ENCODE measurements around the gene ADPRM.

DNA sequence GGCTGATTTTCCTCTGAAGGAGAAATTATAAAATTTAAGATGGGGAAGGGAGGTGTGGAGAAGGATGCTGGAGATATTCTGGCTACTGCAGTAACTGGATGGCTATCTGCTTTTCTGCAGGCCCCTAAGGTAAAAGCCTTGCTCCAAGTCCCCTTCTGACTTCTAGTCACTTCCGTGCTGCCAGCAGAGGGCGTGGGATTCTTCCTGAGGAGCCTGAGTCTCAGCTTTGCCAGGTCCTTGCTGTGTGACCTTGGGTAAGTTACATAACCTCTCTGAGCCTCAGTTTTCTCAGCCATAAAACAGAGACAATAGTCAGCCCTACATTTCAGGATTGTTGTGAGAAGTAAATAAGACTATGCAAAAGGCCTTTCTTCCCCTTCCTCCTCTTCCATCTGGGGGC lies 56.7 kb downstream of the ADPRM start:
- TF ChIP-seq NRF1 (IDR thresholded peaks at IDR 0.05; ENCODE audit: low read depth, low read length) (no peak), FOXJ3 (CRISPR knock-in tag; IDR thresholded peaks at IDR 0.05) (no peak), RAD21 (IDR thresholded peaks at IDR 0.05; ENCODE audit: low read length) (peak; percentile 44), MAX (IDR thresholded peaks at IDR 0.05; ENCODE audit: low read depth) (no peak), FOXM1 (IDR thresholded peaks at IDR 0.05; ENCODE audit: low read depth) (no peak), NFIC (IDR thresholded peaks at IDR 0.05; ENCODE audit: borderline replicate concordance) (no peak), POLR2AphosphoS5 (IDR thresholded peaks at IDR 0.05; ENCODE audit: low read depth, low read length) (no peak), CHD2 (IDR thresholded peaks at IDR 0.05; ENCODE audit: low read length, partially characterized antibody) (no peak), GATA2 (CRISPR knock-in tag; IDR thresholded peaks at IDR 0.05) (no peak)
- TF ChIP-seq, protein P1, sequence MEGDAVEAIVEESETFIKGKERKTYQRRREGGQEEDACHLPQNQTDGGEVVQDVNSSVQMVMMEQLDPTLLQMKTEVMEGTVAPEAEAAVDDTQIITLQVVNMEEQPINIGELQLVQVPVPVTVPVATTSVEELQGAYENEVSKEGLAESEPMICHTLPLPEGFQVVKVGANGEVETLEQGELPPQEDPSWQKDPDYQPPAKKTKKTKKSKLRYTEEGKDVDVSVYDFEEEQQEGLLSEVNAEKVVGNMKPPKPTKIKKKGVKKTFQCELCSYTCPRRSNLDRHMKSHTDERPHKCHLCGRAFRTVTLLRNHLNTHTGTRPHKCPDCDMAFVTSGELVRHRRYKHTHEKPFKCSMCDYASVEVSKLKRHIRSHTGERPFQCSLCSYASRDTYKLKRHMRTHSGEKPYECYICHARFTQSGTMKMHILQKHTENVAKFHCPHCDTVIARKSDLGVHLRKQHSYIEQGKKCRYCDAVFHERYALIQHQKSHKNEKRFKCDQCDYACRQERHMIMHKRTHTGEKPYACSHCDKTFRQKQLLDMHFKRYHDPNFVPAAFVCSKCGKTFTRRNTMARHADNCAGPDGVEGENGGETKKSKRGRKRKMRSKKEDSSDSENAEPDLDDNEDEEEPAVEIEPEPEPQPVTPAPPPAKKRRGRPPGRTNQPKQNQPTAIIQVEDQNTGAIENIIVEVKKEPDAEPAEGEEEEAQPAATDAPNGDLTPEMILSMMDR (IDR thresholded peaks at IDR 0.05): peak; percentile 48
- TF ChIP-seq, protein P2, sequence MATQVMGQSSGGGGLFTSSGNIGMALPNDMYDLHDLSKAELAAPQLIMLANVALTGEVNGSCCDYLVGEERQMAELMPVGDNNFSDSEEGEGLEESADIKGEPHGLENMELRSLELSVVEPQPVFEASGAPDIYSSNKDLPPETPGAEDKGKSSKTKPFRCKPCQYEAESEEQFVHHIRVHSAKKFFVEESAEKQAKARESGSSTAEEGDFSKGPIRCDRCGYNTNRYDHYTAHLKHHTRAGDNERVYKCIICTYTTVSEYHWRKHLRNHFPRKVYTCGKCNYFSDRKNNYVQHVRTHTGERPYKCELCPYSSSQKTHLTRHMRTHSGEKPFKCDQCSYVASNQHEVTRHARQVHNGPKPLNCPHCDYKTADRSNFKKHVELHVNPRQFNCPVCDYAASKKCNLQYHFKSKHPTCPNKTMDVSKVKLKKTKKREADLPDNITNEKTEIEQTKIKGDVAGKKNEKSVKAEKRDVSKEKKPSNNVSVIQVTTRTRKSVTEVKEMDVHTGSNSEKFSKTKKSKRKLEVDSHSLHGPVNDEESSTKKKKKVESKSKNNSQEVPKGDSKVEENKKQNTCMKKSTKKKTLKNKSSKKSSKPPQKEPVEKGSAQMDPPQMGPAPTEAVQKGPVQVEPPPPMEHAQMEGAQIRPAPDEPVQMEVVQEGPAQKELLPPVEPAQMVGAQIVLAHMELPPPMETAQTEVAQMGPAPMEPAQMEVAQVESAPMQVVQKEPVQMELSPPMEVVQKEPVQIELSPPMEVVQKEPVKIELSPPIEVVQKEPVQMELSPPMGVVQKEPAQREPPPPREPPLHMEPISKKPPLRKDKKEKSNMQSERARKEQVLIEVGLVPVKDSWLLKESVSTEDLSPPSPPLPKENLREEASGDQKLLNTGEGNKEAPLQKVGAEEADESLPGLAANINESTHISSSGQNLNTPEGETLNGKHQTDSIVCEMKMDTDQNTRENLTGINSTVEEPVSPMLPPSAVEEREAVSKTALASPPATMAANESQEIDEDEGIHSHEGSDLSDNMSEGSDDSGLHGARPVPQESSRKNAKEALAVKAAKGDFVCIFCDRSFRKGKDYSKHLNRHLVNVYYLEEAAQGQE (IDR thresholded peaks at IDR 0.05; ENCODE audit: low read depth, low read length): no peak
- TF ChIP-seq, protein P3, sequence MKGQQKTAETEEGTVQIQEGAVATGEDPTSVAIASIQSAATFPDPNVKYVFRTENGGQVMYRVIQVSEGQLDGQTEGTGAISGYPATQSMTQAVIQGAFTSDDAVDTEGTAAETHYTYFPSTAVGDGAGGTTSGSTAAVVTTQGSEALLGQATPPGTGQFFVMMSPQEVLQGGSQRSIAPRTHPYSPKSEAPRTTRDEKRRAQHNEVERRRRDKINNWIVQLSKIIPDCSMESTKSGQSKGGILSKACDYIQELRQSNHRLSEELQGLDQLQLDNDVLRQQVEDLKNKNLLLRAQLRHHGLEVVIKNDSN (IDR thresholded peaks at IDR 0.05; ENCODE audit: borderline replicate concordance, low read depth): no peak
- TF ChIP-seq, protein P4, sequence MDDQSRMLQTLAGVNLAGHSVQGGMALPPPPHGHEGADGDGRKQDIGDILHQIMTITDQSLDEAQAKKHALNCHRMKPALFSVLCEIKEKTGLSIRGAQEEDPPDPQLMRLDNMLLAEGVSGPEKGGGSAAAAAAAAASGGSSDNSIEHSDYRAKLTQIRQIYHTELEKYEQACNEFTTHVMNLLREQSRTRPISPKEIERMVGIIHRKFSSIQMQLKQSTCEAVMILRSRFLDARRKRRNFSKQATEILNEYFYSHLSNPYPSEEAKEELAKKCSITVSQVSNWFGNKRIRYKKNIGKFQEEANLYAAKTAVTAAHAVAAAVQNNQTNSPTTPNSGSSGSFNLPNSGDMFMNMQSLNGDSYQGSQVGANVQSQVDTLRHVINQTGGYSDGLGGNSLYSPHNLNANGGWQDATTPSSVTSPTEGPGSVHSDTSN (IDR thresholded peaks at IDR 0.05): no peak
